HG03066 (cell line): ENCODE results near the gene EPG5.
"Not testable (repeated sequence)": the region's sequence is repeated elsewhere in the genome, so short reads cannot be mapped to it uniquely, and the experiment has no call there.

Source experiments
- ATAC-seq: cut with Tn5 transposase; IDR thresholded peaks from one replicate; pipeline ENCODE4 v1.9.1; 2021; ENCODE audit warnings: low read depth; ENCODE audit not compliant: unreplicated experiment

The EPG5 gene

DNA sequence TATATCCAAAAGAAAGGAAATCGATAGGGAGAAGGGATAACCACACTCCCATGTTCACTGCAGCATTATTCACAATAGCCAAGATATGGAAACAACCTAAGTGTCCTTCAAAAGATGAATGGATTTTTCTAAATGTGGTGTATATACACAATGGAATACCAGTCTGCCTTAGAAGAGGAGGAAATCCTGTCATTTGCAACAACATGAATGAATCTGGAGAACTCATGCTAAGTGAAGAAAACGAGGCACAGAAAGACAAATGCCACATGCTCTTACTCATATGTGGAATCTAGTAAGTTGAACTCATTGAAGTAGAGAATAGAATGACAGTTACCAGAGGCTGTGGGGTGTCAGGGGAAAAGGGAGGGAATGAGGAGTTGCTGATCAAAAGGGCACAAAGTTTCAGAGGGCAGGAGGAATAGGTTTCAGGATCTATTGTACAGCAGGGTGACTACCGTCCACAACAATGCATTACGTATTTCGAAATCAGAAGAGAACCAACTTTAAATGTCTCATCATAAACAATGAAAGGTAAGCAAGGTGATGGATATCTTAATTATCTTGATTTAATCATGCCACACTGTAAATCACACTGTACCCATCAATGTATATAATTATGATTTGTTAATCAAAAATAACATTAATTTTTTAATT is 95.6 kb downstream of the EPG5 start:
- no peak for ATAC-seq

GRCh38 chr18:45870419-45870818 is 96.7 kb downstream of the EPG5 start:
- no peak for ATAC-seq

DNA sequence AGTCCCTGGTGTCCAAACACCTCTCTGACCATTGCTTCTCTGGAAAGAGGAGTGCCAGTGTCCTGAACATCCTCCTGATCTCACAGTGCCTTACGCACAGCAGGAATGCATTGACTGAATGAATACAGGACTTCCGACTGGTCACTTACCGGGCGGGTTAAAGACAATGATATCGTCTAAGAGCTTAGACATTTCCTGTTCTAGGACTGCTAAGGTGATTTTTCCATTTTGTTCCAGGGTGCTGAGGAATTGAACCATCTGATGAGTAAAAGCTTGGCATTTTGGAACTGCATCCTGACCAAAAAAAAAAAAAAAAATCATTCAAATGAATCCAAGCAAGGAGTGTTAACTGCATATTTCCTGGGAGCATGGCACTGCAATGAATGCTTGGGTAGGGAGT is 101.7 kb downstream of the EPG5 start:
- no peak for ATAC-seq

- no peak for ATAC-seq
These were observed 103.0 kb downstream of the EPG5 start for GRCh38 chr18:45864081-45864480.

DNA sequence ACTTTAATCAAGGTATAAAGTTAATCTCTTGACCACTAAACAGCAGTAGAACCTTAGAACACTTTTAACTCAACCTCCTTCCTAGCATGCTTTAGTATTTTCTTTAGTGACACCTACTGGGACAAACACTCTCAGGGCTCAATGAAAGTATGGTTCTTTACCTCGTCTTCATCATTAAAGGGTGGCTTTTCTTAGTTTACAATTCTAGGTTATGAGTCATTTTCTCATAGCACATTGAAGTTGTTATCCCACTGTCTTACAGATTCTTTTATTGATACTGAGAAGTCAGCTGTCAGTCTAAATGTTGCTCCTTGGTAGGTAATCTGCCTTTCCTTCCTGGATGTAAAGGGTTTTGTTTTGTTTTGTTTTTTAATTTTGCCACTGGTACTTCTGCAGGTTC is 103.7 kb downstream of the EPG5 start:
- no peak for ATAC-seq

GRCh38 chr18:45861926-45862325 is 105.2 kb downstream of the EPG5 start:
- ATAC-seq: no peak

DNA sequence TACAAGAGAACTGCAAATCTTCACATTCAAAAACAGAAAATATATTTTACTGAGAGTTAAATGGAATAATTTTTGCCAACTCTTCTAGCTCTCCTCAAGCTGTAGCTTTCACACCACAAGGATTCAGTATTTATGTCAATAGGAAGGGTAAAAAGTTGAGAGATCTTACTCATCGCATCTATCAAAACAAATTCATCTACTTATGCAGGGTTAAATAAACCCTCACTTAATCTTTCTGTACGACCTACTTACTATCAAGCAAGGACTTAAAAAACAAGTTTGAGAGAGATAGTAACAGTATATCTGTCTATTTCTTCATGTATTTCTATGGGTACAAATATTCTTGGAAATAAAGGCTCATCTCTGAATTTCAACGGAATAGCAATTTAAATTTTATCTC is 106.2 kb downstream of the EPG5 start:
- ATAC-seq: no peak

DNA sequence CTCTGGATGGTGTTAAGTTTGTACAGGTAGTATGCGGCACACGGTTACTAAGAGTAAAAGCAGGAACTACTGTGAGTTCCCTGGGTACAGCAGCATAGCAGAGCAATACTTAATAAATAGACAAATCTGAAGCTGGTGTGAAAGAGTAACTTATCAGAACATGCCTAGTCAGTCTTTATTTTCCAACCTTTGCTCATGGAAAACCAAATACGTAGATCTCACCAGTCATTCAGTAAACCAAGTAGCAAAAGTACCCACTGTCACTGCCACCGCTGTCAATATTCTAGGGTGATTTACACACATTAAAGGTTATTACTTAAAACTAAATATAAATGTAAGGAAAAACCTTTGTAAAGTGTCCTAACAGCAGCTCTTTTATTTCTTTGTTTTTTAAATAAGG is 106.6 kb downstream of the EPG5 start:
- no peak for ATAC-seq

GRCh38 chr18:45859334-45859733 is 107.8 kb downstream of the EPG5 start:
- no peak for ATAC-seq

DNA sequence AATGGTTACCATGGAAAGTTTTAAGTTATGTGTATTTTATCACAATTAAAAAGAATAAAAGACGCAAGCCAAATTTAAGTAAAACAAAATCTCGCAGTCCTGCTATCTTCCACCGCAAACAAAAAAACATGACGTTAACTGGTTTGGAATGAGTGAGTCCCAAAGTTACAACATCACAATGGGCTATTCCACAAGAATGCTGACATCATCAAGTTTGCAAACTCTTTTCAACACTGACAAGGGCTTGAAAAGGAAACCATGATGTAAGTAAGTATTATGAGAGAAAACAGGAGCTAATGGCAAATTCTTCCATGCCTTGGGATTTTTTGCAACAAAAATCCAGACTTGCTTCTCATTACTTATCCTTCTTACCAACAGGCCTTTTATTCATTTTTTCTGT is 110.6 kb downstream of the EPG5 start:
- ATAC-seq: no peak

DNA sequence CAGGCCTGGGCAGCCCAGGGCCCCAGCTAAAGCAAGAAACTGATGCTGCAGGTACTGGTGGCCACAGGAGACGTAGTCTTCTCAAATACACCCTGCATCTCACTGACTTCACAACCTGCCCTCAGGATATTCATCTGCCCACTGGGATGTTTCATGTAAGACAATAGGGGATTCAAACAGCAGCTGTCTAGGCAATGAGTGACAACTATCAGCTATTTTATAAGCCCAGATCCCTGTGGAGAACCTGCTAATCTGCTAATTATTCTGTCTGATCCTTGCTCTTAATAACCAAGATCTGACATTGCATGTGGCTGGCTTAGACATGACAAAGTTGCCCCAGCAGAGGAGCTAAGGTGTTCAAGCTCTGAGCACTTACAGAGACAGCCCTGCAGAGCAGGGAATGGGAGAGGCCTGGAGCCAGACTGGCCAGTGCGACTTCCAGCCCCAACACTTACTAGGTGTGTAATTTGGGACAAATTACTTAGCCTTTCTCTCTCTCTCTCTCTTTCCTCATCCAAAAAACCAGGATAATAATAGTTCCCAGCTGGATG is 113.0 kb downstream of the EPG5 start:
- no peak for ATAC-seq

- ATAC-seq: no peak
These were observed 114.5 kb downstream of the EPG5 start for GRCh38 chr18:45852631-45853030.

DNA sequence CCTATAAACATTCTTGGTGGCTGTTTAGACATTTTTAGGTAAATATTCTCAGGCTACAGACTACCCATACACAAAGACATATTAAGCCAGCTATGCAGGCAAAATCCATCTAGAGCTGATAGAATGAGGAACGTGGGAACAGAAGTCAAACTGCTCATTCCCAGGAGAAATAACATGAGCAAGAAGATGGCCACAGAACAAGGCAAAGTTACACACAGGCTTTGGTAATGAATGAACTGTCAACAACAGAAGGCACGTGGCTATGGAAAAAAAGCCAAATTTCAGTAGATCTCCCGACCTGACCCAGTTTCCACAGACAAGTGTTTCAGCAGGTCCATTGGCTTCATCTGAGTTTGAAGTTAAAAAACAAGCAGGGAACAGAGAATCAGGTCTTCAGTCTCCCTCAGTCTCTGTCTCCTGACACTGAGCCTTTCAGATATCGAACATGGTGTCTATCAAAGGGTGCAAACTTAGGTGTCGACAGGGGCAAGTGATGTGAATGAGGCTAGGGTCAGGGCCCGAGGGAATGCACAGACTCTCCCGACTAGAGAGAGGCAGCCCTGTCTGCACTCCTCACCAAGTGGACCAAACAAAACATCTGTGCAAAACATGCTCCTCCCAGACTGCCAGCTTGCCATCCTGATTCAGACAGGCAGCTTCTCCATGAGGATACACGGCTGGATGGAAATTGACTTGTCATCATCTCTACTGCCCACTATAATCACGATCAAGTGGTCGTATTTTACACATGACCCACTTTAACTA is 115.8 kb downstream of the EPG5 start:
- ATAC-seq: no peak

- no peak for ATAC-seq
These were observed 117.1 kb downstream of the EPG5 start for GRCh38 chr18:45850021-45850420.

- ATAC-seq: no peak
These were observed 117.6 kb downstream of the EPG5 start for GRCh38 chr18:45849529-45849928.

- not testable (repeated sequence) for ATAC-seq
These were observed 118.5 kb downstream of the EPG5 start for GRCh38 chr18:45848643-45849042.

DNA sequence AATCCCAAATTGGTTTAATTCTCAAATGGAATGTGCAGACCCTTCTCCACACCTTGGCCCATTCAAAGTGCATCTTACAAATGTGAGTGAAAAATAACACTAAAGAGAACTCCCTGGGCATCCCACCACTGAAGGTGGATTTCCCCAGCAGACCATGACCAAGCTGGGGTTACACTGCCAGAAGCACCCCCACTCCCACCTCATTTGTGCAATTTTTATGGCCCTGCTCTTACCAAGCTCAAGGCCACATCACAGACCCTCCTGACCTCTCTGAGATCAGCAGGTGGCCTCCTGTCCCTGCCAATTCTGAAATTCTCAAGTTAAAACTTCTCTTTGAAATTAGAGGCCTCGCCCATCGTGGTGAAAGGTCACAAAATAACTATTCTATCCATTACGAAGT is 120.0 kb downstream of the EPG5 start:
- no peak for ATAC-seq

DNA sequence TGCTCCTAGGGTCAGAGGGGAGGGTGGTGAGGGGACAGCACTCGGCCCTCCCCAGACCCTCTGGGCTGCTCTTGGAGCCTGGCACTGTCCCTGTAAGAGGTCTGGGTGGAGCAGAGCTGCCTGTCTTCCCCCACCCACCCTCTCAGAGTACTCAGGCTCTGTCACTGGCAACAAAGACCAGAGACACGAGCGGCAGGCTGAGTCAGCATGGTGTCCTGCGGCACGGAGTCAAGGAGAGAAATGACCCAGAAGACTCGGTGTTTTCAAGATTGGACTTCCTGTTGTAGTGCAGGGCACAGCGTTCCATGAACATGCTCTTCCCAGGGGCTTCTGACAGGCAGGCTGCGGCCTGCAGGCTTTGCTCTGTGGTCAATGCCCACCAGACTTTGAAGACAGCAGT is 121.7 kb downstream of the EPG5 start:
- ATAC-seq: no peak

DNA sequence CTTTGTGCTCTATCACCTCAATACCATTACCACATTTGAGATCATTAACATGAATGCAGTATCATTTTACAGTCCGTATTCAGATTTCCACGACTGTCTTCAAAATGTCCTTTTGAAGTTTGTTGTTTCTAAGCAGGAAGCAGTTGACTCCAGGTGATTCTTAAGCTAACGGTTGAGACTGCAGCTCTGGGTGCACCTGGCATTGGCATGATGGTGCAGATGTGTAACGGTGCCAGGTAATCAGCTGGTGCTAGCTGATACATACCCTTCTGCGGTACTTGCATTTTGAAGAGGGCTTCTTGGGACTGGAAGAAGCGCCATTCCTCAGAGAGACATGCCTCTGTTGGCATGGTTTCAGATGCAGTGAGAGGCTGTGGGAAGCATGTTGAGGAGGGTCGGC is 122.2 kb downstream of the EPG5 start:
- ATAC-seq: no peak

DNA sequence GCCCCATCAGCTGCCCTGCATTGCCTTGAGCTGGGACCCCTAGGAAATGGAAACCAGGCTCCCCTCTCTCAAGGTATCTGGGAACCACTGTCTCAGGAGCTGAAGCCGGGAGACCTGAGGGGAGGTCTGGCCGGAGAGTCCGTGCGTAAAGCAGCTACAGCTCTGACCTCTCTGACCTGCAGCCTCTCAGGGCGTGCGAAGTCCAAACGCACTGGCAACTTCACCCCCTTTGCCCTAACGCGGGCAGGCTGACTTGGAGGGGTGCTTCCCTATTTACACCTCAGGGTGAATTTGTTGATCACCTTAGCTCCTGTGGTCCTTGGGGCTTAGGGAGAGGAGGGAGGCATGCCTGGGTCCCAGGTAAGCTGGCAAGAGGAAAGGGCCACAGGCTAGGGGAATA is 124.1 kb downstream of the EPG5 start:
- ATAC-seq: no peak

DNA sequence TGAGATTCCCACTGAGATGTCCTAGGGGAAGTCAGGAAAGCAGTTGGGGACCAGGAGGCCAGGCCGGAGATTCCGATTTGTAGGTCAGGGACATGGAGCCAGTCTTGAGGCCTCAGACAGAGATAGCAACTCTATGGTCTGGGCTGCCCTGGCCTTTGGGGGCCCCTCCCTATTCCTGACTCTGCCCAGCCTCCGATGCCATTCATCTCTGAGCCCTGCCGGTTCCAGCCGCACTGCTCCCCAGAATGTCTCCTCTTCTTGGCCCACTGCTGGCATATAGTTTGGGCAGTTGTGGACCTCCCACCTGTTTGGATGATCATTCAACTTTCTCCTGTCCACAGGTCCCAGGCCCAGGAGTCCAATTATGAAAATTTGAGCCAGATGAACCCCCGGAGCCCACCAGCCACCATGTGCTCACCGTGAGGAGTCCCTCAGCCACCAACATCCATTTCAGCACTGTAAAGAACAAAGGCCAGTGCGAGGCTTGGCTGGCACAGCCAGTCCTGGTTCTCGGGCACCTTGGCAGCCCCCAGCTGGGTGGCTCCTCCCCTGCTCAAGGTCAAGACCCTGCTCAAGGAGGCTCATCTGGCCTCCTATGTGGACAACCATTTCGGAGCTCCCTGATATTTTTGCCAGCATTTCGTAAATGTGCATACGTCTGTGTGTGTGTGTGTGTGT is 125.2 kb downstream of the EPG5 start:
- no peak for ATAC-seq
